Adrenal gland (tissue), 12 donors: ENCODE data around the gene OR51B6. TPM values are rescaled to one million over a fixed set of nuclear protein-coding genes. Genes with fewer than 3 reads are reported as not detected.

Experiments used
- DNase-seq, 7 donors: peaks; one replicate each; pipeline ENCODE4 v3.0.0-alpha.2; 2019 to 2020
- H3K27ac ChIP-seq, 5 donors: fragments of 200-600 bp; sonication (generic) in 4 of 5; 1 replicate in 3 of 5; 2 replicates in 2 of 5; pipeline versions ENCODE4 v1.5.1 to v1.8.0; 2016 to 2020; ENCODE audit warnings: mild to moderate bottlenecking in 1 of 5
- H3K27me3 ChIP-seq: fragments of 200-600 bp; 2 replicates; pipeline ENCODE4 v1.8.0; 2021
- H3K36me3 ChIP-seq, 2 donors: fragments of 200-600 bp; replicated peaks in 1 of 2; 1 replicate in 1 of 2; 2 replicates in 1 of 2; pipeline versions ENCODE4 v1.5.1 to v1.8.0; 2018 to 2022
- H3K4me1 ChIP-seq, 2 donors: fragments of 200-600 bp; replicated peaks in 1 of 2; 1 replicate in 1 of 2; 2 replicates in 1 of 2; pipeline versions ENCODE4 v1.5.1 to v1.8.0; 2018 to 2021
- H3K4me3 ChIP-seq, 4 donors: fragments of 200-600 bp; sonication (generic) in 3 of 4; one replicate each; pipeline ENCODE4 v1.5.1; 2016 to 2018
- H3K9me3 ChIP-seq, 3 donors: fragments of 200-600 bp; sonication (generic) in 1 of 3; replicated peaks in 1 of 3; 1 replicate in 2 of 3; 2 replicates in 1 of 3; pipeline versions ENCODE4 v1.5.1 to v1.8.0; 2016 to 2021
- CTCF ChIP-seq, 6 experiments: fragments of 450-650 bp in 4 of 6; fragments of 200-600 bp in 2 of 6; sonication (generic) in 1 of 6; IDR thresholded peaks; 1 replicate in 5 of 6; 2 replicates in 1 of 6; pipeline versions ENCODE4 v1.5.1 to v1.8.0; 2016 to 2021; ENCODE audit warnings: antibody characterized with exemption in 6 of 6, mild to moderate bottlenecking in 2 of 6, moderate library complexity in 1 of 6
- POLR2A ChIP-seq, 2 donors: fragments of 450-650 bp; IDR thresholded peaks; one replicate each; pipeline ENCODE4 v1.6.1; 2017; ENCODE audit warnings: antibody characterized with exemption in 2 of 2, mild to moderate bottlenecking in 2 of 2, moderate library complexity in 1 of 2
- WGBS, 4 donors: extraction: QIAGEN DNeasy Blood & Tissue Kit in 2 of 4; methylation state at CpG; one replicate each; pipeline versions ENCODE4 v1.1.5 to v1.1.7; 2013 to 2017; 5-methylcytosine and 5-hydroxymethylcytosine counted together
- intact Hi-C, 2 donors: fragments of 100-400 bp; cut with DNase I; formaldehyde crosslinking; loops; one replicate each; pipeline versions ENCODE4 v1.14.1 to v1.15.0; 2022 to 2023
- polyA plus RNA-seq, 3 donors: library from polyadenylated mRNA; stranded (reverse); fragments of 200-250 nt in 2 of 3; fragments of 350-450 nt in 1 of 3; fragmentation: Illumina TruSeq in 1 of 3; extraction: RNeasy Lipid Tissue Mini Kit (QIAGEN cat#74804) in 1 of 3; gene quantifications; one replicate each; pipeline ENCODE4 v1.2.3, GENCODE V29; 2013 to 2014
- total RNA-seq, 9 donors: library from RNA; depleted of rRNA in 4 of 9; stranded (reverse); fragments of >200 nt in 4 of 9; fragments of 120-200 nt in 1 of 9; fragmentation: NEBNext Ultra II Directional in 1 of 9; extraction: Animal tissue kit (Norgen Biotek cat#: 25700) in 1 of 9; gene quantifications; one replicate each; pipeline versions ENCODE4 v1.1.0 to v1.2.4, GENCODE V29; 2013 to 2023
- donor health status: healthy with polysubstance abuse.
- donor health status: Bipolar disorder and iron deficiency.
- donor health status: DM: yes; HTN: yes; CAD: no.
- donor health status: DM: no; HTN: no; CAD: no.
- donor health status: DM: no; HTN: no; CAD: no.
- donor health status: DM: yes; HTN: yes; CAD: no.

Gene OR51B6
- total and polyA plus RNA-seq, 12 donors, result not detected

DNA sequence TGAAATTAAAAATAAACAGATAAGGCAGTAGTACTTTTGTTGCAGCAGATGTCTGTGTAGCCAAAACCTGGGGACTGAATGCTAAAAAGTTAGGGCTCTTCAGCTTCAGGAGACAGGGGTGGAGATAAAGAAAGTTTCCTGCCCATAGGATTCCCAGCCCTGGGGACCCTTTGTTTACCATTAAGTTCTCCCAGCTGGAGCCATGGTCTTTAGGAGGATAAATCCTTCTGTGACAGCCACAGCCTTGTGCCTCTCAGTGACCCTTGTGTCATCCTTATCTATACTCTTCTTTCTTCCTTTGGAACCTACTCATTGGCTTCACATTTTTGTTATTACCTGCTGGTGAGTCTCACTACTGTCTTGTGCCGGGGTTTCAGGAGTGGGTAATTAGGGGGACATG is 32.3 kb downstream of the OR51B6 start, which contains the start of gene OR51M1:
OR51M1 (plus strand) TSS at position 237 of the 400 bp plus-strand sequence. CDS start 5,587 bp downstream, outside the sequence.
- intact Hi-C loops, result loop anchor here in 1 of 2 donors (5.0 to 10.0 kb wide), 2 partner anchors 181 to 259 kb away; partner anchors contain the start of gene OR51V1
- 63 to 88% (median 73%) methylated on average over 1 of the region's 1 CpG for WGBS, 4 donors
- DNase-seq, result no peak
- Histone ChIP-seq H3K4me3 (no peak within 1 kb of the TSS), H3K9me3 (no peaks in the 10 kb centered on the region), H3K27ac (no peak within 1 kb of the TSS), H3K4me1 (no peaks in the 10 kb centered on the region), H3K36me3 (no peaks in the 10 kb centered on the region), H3K27me3 (no peaks in the 10 kb centered on the region)
- TF ChIP-seq POLR2A (IDR thresholded peaks at IDR 0.05) (no peak), CTCF (IDR thresholded peaks at IDR 0.05) (no peak)

DNA sequence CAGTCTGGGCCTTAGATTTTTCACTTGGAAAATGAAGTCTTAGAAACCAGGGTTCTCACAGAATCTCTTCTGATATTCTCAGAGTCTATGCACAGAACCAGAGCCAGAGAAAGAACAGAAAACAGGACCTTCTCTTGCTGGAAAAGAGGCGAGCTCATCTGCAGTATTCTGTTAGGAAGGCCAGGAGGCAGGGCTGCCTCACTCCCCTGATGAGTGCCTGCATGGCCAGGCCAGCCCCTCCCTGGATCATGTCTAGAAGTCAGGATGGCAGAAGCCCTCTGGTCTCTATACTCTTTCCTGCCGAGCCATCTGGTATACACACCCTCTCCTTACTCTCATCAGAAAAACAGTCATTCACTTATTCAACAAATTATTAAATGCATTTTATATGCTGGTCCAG is 33.0 kb downstream of the OR51B6 start:
- no peak for TF ChIP-seq CTCF (IDR thresholded peaks at IDR 0.05)
- no peak for TF ChIP-seq POLR2A (IDR thresholded peaks at IDR 0.05)
- intact Hi-C loops, result loop anchor here in 1 of 2 donors (5.0 to 10.0 kb wide), 2 partner anchors 182 to 260 kb away; partner anchors contain the start of gene OR51V1
- no peak overlapping the region for H3K4me3 ChIP-seq
- no peaks in the 10 kb centered on the region for H3K4me1 ChIP-seq
- 63 to 84% (median 67%) methylated on average over 2 of the region's 2 CpGs for WGBS, 4 donors
- no peak overlapping the region for H3K27ac ChIP-seq
- DNase-seq, result no peak
- no peaks in the 10 kb centered on the region for H3K36me3 ChIP-seq
- H3K9me3 ChIP-seq, result no peaks in the 10 kb centered on the region
- no peaks in the 10 kb centered on the region for H3K27me3 ChIP-seq

DNA sequence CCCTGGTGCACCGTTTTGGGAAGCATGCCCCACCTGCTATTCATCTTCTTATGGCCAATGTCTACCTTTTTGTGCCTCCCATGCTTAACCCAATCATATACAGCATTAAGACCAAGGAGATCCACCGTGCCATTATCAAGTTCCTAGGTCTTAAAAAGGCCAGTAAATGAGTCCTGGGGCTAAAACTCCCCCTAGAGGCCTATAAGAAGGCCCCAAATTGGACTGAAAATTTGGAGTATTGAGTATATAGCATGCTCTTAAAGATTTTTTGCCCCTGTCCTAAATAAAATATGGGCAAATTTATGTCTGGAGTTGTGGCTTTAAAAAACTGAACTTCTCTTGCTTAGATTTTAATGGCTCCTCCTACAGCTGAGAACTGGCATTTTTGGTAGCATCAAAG is 38.9 kb downstream of the OR51B6 start:
- Histone ChIP-seq H3K27ac (no peak overlapping the region), H3K4me1 (no peaks in the 10 kb centered on the region), H3K36me3 (no peaks in the 10 kb centered on the region), H3K27me3 (no peaks in the 10 kb centered on the region), H3K4me3 (no peak overlapping the region), H3K9me3 (no peaks in the 10 kb centered on the region)
- intact Hi-C loops, result no loop called here
- no peak for DNase-seq
- 71 to 90% (median 80%) methylated on average over 2 of the region's 2 CpGs for WGBS, 4 donors
- TF ChIP-seq CTCF (IDR thresholded peaks at IDR 0.05), result no peak
- TF ChIP-seq POLR2A (IDR thresholded peaks at IDR 0.05), result no peak

DNA sequence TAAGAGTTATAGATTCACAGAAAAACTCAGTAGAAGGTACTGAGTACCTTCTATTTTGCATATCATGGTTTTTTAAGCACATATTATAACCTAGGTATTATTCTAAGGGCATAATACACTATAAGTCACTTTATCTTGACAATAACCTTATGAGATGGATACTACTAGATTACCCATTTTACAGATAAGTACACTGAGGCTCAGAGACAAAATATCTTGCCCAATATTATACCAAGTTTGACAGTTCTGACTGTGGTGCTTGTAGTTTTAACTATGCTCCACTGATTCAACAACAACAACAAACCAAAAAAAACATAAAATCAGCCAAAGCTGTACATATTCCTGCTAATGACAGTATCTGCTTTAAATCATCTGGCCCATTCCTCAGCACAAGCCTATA is 42.8 kb downstream of the OR51B6 start:
- Histone ChIP-seq H3K27ac (no peak overlapping the region), H3K36me3 (no peaks in the 10 kb centered on the region), H3K4me1 (no peaks in the 10 kb centered on the region), H3K27me3 (no peaks in the 10 kb centered on the region), H3K4me3 (no peak overlapping the region), H3K9me3 (no peaks in the 10 kb centered on the region)
- intact Hi-C loops, result no loop called here
- TF ChIP-seq POLR2A (IDR thresholded peaks at IDR 0.05) (no peak), CTCF (IDR thresholded peaks at IDR 0.05) (no peak)
- no peak for DNase-seq
